ENCODE data around the gene RNU1-4.
"Not testable (repeated sequence)": the region's sequence is repeated elsewhere in the genome, so short reads cannot be mapped to it uniquely, and the experiment has no call there.

Gene RNU1-4

DNA sequence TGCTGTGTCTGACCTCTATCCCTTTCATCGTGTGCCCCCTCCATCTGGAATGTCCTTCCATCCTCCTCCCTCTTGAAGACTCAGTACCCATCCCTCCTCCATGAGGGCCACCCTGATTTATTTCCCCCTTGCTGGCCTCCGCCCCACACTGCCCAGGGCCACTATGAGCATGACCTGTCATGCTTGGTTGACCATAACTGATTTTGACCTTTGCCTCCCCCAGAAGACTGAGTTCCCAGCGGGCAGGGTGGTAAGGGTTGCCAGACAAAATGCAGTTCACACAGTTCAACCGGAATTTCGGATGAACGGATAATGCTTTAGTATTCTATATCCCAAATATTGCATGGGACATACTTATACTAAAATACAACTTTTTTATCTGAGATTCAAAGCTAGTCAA lies 31.6 kb upstream of the RNU1-4 start:
- not testable (repeated sequence) for DNase-seq (ENCODE audit: low read depth in 2 of 2)

DNA sequence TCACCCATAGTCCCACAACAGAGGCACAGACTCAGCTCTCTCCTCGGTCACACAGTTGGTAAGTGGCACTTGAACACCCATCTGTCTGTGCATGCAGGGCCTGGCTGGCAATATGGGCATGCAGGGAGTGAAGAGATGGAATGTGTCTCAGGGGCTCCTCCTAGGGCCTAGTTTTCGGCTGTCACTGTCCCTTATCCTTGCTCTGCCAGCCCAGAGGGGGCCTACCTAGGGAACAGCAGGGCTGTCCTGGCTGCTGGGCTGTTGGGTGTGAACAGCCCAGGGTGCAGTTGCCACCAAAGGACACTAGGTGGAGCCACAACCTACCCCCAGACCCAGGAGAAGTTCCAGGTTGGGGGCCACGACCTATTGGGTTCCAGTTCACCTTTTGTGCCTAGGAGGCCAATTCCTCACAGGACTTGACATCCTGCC lies 30.6 kb upstream of the RNU1-4 start:
- not testable (repeated sequence) for DNase-seq (ENCODE audit: low read depth in 2 of 2)

DNA sequence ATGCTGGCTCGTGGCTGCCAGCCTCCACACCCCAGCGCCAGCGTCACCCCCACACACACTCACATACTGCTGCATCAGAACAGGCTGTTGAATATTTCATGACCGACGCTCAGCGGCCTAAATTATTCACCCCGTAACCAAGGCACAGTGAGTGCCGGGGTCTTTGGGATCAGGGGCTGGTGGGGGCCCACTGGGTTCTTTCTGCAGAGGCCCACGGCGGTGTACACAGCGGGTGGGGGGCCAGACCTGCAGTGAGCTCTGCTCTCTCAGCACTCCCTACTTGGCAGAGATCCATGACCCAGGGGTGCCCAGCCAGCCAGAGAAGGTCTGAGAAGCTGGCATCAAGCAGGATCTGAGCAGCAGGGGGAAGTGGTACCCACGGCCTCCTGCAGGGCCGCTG lies 29.7 kb upstream of the RNU1-4 start:
- DNase-seq (ENCODE audit: low read depth in 2 of 2), result not testable (repeated sequence)

DNA sequence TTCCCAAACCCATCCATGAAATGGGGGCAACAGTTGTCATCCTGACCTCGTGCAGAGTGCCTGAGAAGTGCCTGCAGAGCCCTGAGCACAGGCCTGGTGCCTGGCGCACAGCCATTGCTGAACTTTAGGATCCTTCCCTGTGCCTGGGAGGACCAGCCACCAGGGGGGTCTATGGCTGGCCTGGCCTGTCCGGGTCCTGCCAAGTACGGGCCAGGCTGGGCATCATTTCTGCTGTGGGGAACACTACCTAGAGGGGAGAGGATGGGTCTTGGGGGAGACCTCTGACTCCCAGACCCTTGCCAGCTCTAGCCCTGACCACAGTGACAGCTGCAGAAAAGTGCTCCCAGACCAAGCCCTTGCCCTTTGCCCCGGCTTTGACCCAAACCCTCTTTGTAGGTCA lies 28.2 kb upstream of the RNU1-4 start:
- not testable (repeated sequence) for DNase-seq (ENCODE audit: low read depth in 2 of 2)

DNA sequence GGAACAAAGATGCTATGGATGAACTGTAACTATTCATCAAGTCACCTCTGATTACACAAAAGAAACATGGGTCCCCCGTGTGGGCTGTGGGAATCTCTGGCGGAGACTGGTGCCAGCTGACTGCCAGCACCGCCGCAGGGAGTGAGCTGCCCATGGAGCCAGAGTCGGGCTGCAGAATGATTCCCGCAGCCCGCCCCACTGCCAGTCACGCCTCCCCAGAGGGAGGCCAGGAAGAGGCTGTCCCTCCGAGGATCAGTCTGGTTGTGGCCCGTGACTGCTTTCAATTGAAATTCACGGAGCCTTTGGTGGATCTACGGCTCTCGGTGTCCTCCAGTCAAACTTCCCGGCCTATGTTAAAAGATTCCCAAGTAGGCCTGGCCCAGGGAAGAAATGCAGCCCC lies 27.7 kb upstream of the RNU1-4 start:
- not testable (repeated sequence) for DNase-seq (ENCODE audit: low read depth in 2 of 2)

DNA sequence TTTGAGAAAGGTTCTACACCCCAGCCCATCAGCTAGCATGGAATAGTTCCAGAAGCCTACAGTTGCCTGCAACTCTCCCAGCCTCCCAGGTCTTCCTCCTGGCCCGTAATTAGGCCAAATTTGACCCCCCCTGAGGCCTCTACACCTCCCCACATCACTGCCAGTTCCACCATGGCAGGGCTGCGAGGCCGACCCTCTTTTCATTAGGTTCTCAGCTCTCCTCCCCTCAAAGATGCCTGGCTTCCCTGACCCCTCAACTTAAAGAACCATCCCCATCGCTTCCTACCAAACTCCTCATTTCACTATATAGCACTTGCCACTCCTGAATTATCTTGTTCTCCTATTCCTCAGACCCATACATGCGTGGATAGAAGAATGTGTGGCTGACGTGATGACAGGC lies 27.3 kb upstream of the RNU1-4 start:
- not testable (repeated sequence) for DNase-seq (ENCODE audit: low read depth in 2 of 2)

DNA sequence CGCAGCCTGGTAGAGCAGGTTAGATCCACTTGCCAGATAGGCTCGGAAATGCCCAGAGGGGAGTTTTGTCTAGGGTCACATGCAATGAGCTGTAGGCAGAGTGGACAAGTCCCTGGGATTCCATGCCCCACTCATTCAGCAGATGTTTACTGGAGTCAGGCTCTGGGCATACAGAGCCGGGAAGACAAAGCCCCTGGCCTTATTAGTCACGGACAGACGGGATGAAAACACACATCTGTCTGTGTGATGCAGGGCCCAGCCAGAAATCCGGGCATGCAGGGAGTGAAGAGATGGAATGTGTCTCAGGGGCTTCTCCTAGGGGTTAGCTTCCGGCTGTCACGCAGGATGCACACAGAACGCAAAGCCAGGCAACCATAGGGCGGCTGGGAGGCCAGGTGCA lies 26.8 kb upstream of the RNU1-4 start:
- not testable (repeated sequence) for DNase-seq (ENCODE audit: low read depth in 2 of 2)

DNA sequence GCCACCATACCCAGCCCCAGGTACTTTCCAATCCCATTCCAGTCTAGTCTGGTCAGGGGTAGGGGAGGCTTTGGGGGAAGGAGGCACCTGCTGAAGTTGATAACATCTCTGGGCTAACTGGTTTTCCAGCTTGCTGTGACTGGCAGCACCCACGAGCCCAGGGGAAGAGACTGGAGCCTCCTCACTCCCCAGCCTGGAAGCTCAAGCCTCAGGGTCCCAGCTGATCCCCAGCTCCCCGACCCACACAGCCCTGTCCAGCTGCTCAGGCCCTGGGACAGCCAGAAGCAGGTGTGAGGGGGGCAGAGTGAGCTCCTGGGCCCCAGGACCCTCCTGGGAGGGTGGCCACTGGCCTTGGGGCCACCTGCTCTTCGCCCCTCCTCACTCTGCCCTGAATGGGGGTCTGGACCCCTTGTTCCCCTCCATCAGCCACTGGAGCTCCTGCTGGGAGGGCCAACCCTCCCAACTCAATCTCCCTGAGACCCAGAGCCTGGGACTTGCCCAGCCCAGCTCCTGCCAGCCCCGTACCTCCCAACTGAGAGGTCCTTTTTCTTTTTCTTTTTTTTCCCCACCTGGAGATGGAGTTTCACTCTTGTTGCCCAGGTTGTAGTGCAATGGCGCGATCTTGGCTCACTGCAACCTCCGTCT lies 23.5 kb upstream of the RNU1-4 start:
- no peak for DNase-seq (ENCODE audit: low read depth in 2 of 2)

DNA sequence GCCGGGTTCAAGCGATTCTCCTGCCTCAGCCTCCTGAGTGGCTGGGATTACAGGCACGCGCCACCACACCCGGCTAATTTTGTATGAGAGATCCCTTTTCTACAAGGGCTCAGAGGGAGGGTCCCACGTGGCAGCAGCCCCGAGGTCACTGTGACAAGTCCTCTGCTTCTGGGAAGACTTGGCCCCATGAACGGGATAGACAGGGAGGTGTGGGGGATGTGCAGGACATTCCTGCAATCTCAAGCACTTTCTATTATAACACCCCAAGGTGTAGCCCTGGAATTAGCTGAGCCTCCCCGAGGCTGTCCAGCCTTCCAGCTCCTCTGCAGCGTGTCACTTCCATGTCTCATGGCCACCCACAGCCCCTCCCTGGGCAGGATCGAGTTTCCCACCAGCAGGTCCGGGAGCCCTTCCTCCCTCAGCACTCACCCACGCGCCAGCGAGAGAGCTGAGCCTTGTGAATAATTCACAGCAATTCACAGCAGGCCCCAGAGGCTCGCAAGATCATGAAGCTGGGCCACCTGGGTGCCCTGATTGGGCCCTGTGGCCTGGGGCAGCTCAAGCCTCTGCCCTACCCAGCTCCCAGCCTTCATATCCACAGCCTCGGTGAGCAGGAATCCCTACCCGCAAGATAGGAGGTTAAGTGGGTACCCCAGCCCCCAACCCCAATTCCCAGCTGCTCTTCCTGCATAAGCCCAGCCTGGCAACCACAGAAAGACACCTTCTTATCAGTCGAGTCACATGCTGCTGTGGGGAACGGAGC lies 22.8 kb upstream of the RNU1-4 start:
- DNase-seq (ENCODE audit: low read depth in 2 of 2), result no peak

DNA sequence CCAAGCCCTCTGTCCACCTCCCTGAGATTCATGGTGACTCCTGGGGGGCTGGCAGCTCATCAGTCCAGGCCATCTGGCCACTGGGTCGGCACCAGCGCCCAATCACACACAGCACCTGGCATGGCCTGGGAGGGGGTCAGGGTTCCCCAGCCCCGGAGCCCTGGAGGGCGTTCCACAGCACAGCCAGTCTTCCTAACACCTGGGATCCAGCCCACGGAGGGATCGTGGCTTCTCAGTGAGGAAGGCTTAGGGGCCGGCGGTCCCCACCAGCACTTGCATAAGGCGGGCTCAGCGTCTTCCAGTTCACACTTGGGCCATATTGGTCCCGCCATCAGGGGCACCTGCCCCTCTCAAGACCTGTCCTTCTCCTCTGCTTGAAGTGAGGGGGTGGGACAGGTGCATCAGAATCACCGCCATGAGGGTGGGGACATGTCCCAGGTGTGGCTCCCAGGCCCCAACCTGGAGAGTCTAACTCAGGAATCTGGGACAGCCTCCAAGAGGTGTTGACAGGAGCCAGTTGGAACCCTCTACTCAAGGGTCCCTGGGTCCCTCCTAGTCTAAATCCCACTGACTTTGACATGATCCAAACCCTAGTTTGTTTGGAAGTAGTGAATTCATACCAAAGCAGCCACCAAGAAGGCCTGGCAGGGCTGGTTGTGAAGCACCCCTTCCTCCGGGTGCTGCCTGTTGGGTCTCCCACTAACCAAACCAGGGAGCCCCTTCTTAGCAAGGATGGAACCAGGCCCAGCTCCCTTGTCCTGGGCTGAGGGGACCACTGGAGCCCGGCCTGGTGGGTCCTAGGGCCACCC lies 22.0 kb upstream of the RNU1-4 start:
- not testable (repeated sequence) for DNase-seq (ENCODE audit: low read depth in 2 of 2)

DNA sequence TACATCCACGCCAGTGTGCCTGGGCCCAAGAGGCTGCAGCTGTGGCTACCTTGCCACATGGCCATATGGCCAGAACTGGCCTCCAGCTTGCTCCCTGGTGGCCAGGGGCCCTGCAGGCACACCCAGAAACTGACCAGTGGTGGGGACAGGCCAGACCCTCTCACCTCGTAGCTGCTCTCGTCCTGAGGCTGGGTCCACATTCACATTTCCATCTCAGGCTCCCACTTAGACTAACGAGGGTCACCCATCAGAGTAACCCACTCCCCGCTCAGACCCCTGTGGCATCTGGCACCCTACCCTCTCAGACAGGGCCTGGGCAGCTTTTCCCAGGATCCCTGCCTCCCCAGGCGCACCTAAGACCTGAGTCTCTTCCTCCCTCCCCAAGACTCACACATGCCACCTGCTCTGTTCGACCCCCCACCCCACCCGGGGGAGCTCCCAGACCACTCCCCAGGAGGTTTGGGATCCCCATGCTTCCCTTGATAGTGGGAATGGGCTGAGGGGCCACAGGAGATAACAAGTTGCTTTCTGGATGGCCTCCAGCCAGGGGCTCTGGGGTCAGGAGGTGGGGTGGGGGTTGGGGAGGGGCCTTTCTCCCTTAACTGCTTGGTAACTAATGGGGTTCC lies 21.3 kb upstream of the RNU1-4 start:
- no peak for DNase-seq (ENCODE audit: low read depth in 2 of 2)

DNA sequence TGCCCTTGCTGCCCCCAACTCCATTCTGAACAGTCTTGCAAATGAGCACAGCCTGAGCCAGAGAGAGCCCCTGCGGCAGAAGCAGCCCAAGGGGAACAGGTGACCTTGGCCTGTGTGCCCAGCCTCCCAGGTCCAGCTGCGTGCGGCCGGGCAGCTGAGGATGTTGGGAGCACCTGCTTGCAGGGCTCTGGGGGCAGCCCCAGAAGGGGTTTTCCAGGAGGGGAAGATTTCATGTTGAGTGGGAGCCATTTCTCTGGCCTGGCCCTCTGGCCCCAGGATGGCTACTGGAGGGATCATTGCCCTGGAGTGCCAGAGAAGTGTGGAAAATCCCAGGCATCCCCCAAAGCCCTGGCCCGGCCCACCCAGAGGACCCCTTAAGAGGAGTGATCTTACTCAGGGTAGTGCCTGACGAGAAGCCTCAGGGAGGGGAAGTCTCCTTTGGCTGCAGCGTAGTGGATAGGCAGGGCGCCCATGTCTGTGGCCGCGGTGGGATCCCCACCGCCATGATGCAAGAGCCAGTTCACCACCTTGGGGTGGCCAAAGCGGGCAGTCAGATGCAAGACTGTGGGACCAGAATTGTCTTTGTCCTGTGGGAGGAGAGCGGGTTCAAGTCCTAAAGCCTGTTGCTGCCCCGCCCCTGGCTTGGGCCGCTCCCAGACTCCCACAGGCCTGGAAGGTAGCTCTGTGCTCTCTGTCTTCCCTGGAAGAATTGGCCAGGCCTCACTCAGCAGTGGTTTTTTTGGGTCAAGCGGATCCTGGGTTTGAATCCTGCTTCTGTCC lies 20.6 kb upstream of the RNU1-4 start:
- DNase-seq (ENCODE audit: low read depth in 2 of 2), result no peak

DNA sequence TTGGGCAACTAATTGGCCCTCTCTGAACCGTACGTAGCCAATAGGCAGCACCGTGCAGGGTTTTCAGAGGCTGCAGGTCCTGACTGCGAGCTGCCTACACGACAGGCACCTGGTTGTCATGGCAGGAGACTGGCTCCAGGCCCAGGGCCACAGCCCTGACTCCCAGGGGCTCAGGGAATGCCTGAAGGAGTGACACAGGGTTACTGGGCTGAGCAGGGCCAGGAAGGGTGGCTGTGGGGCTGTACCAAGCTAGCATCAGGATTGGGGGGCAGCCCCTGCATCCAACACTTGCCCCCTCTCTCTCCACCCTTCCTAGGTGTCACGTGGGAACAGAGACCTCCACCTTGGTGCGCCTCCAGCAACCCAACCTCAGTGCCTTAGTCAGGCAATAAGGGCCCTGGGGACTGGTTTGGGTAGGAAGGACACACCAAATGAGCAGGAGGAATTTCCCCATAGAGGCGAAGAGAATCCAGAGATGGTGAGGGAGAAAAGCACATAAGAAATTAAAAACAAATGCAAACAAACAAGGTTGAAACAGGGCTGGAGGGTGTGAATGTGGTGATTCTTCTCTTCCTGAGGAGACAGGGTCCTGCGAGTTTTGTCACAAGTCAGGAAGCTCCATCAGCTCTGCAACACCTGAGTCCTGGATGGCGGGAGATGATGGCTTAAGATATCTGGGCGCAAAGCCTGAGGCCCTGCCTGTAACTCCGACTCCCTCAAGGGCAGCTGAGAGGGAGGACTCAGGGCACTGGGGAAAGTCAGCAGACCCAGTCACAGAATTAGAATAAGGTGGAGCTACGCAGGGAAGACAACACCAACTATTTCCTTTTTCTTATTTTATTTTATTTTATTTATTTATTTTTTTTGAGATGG lies 19.7 kb upstream of the RNU1-4 start:
- DNase-seq (ENCODE audit: low read depth in 2 of 2), result no peak

DNA sequence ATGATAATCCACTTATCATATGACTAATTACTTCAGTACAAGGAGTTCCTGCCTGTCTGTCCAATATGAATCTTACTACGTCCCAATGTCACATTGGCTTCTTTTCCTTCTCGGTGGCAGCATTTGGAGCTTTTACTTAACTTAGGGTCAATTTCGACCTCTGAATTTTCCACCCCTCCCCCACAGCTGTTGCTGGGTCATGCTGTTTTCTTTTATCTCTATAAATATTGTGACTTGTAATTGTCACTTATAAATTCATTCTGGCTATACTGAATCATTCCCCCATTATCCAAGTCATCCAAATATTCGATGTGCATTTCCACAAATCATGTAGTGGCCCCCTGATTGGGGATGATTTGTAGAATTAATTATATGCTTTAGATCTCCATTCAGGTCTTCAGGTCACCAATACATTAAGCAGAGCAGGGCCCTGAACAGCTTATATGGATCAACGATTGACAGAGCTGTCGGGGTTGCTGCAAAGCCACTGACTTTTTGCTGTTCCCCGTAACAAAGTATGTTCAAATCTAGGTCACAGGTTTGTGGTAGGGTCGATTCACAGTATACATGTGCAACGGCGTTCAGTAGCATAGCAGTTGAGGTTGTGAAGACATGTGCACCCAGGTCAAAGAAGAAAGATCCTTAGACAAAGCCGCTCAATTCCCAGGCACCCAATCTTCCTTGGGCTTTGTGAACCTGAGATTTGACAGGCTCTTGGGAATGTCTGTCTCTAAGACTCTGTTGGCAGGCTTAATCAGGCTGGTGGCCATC lies 18.3 kb upstream of the RNU1-4 start:
- no peak for DNase-seq (ENCODE audit: low read depth in 2 of 2)

DNA sequence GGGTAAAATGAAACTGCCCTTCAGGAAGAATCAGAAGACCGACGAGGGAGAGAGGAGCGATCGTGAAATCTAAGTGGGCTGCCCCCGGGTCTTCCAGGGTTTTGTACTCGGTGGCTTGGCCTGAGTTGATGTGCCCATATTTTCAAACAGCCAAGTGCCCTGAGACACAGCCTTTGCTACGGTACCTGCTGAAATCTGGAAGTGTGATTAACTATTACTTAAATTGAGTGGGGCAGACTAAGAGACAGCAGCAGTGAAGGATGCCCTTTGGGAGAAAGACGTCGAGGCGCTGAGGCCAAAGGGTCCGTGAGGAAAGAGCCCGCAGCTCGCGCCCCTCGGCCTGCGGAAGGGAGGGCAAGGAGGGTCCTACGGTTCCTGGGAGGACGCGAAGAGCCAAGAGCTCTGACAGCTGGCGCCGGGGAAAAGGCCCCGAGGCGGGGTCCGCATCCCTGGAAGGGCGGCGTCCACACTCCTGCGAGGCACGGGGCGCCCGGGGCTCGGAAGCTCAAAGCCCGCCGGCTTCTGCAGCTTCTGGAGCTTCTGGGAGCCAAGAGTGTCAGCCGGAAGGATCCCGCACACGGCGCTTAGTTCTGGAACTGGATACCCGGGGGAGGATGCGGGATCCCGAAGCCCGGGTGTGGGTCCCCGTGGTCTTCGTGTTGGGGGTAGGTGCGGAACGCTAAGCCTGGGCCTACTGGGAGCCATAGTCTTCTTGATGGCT lies 15.4 kb upstream of the RNU1-4 start:
- DNase-seq (ENCODE audit: low read depth in 2 of 2), result no peak

DNA sequence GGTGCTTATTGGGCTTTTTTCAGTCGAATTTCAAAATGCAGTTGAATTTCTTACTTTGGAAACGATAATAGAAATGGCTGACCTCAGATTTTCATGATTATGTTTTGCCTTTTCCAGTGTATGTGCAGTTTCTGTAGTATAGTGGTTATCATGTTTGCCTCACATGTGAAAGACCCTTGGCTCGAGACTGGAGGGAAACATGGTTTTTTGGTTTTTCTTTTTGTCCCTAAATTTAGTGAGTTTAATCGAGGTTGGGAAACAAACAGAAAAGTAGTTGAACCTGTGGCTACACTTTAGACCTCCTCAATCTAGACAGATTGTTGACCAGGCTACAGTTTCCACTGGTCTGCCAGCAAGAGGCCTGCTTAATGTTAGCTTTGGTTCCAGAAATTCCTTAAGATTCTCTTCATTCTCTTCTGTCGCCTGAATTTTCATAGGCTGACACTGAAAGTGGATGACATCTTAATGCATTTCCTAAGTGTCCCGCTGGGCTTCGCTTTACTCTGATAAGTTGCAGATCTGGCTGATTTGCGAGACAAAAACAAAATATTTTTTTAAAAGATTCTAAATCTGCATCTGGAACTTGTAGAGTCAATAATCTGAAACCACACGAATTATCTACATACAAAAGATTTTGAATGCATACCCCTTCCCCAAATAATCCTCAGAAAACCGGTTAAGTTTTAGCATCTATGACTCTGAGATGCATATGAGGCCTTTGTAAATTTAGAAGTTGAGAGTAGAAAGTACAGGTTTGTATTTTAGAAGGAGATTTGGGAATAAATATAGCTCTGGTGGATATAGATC lies 14.7 kb upstream of the RNU1-4 start:
- DNase-seq (ENCODE audit: low read depth in 2 of 2), result not testable (repeated sequence)

DNA sequence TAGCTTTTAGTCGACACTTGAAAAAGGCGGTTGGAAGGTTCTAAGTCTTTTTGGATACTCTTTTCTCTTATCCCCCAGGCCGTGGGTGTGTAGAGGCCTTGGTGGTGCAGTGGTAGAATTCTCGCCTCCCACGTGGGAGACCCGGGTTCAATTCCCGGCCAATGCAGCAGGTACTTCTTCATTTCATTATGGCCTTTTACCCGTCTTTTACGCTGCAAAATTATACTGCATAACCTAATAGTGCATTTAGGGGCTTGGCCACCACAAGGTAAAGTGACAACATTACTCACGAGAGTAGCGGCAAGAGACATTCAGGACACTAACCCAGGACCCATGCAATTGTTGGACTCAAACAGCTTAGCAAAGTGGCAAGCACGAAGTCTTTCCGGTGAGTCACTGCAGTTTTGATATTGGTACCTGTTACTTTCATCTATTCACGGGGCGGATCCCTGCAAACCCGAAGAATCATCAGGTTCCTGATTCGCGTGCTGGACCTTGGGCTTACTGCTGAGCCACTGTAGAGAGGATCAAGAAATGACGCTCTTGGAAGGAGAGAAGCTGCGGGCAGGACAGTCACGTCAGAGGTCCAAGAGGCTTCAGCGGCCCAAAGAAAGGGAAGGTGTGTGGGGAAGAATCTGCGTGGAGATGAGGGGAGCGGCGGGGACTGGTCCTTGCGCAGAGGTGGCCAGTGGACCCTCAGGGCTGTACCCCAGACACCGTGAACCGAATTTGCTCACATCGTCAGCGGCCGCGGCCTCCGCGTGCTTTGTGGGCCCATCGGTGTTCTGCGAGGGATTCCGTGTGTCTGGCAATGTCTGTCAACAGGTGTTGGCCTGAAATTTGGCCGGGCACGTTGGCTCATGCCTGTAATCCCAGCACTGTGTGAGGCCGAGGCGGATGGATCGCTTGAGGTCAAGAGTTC lies 12.9 kb upstream of the RNU1-4 start:
- no peak for DNase-seq (ENCODE audit: low read depth in 2 of 2)
